NCI-H82 treated with DMSO at 0.1 percent for 48 hours (cell line): Measurements from ENCODE around the gene EPSTI1.

Experiments
- DNase-seq: peaks from one replicate; lab custom pipeline; 2025; ENCODE audit not compliant: unreplicated experiment; lab: John Stamatoyannopoulos, UW

Gene EPSTI1

DNA sequence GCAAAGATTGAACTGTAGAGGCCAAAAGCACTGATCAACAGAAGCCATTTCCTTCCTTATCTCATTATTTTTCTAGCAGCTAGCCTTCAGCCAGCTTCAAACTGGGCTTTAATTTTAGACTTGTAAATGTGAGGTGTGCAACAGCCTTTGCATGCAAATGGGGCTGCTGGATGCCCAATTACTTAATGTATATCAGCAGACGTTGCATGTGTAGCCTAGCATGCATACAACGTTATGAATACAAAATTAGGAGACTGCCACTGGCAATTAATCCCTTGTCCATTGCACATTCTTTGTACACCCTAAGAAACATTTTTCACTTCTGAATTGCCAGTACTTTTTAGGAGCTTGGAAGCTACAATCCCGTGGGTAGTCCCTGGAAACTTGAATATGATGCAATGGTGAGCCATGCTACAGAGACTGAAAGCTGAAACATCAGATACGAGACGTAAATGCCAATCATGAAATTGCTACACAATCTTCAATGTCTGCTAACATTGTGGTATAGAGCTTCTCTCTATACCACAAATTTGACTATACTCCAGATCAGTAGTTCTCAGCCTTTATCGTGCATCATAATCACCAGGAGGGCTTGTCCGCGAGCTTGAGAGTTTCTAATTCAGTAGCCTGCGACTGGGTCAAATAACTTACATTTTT, 20.2 kb downstream of the EPSTI1 start:
- DNase-seq = no peak

DNA sequence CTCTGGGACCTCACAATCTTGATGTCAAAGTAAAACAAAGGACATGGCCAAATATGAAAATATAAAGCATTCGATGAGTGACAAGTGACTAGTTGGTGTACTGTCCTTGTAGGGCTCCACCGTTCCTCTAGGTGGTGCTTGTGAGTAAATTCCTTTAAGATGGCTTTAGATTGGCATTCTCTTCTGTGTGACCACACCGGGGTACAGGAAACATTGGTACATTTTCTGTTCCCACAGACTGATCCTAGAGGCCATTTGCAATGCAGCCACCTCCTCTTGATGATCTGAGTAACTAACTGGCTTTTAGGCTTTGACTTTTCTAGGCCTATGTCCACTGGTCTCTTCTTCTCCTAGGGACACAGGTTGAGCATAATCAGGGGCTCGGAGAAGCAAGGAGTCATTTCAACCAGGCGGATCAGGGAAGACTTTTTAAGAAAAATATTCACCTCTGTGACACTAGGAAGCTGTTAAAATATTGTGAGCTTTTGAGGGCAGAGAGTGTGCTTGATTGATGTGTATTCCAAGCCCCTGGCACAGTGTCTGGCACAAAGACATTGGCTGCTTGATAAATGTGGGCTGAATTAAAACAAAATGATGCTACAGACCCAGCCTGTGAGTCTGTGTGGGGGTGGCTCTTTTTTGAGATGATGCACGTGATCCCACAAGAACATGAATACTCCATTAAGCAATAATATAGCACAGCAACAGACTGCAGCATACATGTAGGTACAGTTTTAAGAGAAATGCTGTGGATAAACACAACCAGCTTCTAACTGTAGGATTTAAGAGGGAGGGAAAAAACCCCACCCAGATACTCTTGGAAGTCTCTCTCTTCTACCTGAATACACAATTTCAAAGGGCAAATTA, 21.0 kb downstream of the EPSTI1 start:
- peak; percentile 71 for DNase-seq

DNA sequence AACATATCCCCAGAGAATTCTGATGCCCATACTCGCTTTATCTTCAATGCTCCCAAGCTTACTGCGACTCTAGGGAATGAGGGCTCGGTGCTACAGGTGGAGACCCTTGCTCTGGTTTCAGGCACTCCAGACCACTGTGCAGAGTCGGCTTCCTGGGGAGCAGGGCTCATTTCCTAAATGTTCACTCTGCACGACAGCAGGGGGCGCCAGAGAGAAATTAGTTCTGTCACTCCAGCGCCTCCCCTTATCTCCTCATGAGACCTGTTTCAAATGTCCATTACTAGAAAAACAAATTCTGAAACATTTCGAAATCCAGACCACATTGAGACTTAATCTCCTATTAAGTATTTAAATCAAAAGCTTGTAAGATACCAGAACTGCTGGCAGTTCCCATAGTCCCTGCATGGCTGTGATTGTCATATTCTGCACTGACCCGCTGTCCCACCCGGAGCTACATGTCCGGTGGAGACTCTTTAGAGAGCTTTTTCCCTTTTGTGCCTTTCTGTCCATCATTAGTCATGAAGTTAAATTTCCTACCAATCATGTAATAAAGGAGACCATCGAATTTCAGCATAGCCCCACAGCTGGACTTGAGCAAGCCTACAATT, 22.4 kb downstream of the EPSTI1 start:
- DNase-seq = peak; percentile 78

DNA sequence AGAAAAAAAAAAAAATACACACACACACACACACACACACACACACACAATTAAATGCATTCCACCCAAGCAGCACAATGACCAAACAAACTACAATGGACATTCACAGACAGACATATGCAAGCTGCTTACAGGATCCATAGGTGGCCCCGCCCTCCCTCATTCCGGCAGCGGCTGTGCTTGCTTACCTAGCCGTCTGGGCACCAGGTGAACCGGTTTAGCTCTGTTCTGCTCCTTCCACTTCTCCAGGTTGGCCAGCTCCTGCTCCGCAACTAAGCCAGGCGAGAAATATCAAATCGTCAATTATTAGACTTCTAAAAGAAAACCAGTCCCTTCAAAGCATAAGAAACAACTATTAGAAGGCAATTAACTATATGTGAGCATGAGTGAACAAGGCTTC, 23.1 kb downstream of the EPSTI1 start:
- DNase-seq = no peak

DNA sequence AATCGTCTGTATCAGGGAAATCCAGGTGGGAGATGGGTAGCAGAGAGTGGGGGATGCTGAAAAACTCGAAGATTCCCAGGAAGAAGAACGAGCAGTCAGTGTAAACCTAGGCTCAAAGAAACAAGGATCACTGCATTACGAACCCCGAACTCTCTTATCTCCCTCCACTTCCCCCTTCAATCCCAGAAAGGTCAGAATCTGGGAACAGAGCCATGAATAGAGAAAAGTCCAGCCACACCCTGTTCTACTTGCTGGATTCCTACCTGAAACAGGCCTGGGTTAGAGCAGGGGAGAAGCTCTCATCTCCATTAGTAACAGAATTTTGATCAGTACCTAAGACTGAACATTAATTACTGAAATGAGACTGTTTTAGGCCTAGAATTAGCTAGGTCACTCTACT, 24.4 kb downstream of the EPSTI1 start:
- no peak for DNase-seq

DNA sequence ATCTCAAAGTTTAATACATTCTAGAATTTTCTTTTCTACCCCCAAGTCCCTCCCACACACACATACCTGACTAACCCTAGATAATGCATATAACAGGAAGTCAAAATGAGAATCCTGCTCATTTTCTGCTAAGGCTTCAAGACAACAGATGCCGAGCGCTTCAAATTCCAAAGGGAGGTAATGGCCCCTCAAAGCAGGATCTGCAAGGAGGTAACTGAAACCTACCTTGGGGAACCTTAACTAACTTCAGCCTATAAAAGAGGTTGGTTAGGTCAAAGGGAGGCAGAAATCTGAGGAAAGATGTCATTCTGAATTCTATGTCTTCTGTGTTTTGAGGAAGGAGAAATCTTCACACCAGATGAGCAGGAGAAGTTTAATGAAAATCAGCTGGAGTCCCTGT, 26.8 kb downstream of the EPSTI1 start:
- no peak for DNase-seq

DNA sequence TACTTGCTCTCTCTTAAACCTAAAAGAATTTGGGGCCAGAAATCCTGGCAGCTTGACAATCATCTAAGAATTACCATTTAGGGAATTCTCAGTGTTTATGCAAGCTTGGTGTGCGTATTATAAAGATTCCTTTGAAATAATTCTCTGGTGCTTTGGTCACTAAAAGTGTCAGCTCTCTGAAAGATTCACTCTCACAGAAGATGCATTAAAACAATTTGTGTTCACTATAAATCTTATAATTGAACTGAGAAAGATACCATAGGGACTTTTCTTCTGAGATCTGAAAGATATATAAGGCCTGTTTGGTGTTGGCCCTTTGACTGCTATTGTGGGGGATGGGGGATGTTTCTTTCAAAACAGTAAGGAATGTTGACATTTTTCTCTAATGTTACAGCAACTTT, 27.3 kb downstream of the EPSTI1 start:
- DNase-seq = no peak

DNA sequence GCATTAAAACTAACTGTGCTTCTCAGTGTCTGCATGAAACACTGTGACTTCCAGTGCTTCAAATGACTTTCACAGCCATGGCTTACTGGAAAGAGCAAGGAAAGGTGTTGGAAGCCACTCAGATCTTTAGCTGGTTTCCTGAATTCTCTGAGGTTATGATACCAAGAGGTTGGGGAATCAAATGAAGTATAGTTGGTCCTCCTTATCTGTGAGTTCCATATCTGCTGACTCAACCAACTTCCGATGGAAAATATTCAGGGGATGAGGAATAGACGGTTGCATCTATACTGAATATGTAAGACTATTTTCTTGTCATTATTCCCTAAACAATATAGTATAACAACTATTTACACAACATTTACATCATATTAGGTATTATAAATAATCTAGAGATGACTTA, 32.4 kb downstream of the EPSTI1 start:
- no peak for DNase-seq

DNA sequence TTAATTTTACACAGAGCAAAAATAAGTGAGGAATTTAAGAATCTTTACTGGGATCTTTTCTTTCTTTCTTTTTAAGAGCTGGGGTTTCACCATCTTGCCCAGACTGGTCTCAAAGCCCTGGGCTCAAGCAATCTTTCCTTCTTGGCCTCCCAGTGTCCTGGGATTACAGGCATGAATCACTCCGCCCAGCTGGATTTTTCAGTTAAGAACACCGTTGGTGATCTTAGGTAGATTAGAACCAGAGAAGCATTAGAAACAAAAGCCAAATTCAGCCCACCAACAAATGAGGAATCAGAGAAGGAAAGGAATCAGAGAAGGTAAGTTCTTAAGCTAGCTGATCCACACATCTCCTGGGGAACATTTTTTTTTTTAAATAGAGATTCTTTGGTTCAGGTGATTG, 34.2 kb downstream of the EPSTI1 start:
- DNase-seq = no peak

DNA sequence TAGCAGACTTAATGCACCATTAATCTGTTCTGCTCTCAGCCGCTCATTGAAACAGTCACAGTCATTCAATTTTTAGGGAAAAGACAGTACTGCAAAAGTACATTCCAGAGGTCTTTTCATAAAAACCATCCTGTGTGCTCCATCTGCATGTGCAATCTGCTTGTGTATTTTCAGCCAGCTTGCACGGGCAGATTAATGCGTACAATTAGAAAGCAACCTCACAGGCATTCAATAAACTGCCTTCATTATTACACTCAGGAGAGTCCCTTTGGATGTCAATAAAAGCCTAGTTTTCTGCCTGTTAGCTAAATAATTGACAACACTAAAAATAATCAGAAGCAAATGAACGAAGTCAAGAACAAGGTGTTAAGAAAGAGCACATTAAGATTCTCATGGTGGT, 41.9 kb downstream of the EPSTI1 start:
- no peak for DNase-seq

DNA sequence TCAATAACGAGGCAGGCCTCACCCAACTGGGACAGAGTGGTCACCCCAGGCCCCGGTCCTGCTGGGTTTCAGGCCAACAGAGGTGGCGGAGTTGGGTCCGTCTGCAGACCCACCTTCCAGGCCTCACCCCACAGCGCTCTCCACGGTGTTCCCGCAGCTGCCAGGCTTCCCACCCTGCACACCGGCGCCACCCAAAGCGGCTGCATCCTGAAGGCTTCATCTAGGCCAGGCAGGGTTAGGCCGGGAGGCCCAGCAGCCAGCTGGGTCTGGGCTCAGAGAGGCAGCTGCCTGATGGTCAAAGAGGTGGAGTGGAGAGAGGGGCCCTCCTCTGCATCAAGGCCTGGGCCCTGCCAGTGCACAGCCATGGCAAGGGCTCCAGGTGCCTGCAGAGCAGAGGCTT, 44.1 kb downstream of the EPSTI1 start:
- no peak for DNase-seq

DNA sequence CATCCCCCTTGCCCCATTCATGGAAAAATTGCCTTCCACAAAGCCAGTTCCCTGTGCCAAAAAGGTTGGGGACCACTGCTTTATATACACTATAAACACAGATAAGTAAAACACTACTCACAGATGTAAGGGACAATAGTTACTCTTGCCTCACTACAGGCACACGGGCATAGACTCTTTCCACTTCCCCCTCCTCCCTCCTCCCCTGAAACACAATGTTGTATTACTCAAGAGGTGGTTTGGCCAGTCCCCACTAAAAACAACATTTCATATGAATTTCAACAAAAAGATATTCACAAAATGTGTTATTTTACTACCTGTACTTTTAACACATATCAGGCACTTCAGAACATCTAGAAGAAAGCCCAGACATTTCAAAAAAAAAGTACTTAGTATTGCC, 45.1 kb downstream of the EPSTI1 start:
- no peak for DNase-seq

DNA sequence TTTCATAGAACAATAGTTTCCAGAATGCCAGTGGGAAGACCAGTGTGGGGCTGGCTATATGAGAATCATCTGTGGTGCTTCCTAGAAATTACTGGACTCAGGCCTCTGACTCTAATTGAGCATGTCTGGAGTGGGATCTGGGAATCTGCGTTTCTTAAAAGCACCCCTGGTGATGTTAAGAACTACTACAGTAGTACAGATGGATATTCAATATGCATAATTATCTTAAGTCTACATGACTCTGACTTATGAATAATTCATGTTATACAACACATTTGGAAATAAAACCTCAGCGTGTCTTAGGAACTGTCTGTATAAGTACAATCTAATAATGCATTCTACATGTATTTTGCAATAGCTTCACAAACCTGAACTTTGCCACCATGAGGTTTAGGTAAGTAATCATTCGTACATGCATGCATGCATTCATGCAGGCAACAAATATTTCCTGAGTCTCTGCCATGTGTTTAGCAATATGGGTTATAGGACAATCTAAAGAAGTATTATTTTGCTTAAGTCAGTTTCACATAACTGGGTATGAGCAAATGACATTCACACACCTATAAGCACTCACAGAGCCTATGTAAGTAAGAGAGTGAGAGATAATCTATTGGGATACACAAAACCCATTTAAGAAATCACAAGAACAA, 62.0 kb downstream of the EPSTI1 start:
- DNase-seq = no peak

DNA sequence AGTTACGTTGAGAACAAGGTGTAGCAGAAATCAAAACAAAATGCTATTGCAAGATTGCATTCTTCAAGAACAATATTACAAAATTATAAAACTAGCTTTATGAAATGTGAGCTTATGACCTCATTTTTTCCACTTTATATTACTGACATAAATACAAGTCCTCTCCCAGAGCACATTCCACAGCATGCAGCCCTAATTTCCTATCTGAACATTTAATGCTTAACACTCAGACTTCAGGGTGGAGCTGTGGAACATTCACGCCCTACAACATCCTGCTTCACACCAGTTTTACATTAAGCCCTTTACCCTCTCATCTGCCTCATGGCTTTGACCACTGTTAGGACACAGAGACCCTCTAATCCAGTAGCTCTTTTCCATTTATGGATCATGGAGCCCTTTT, 65.5 kb downstream of the EPSTI1 start:
- no peak for DNase-seq

DNA sequence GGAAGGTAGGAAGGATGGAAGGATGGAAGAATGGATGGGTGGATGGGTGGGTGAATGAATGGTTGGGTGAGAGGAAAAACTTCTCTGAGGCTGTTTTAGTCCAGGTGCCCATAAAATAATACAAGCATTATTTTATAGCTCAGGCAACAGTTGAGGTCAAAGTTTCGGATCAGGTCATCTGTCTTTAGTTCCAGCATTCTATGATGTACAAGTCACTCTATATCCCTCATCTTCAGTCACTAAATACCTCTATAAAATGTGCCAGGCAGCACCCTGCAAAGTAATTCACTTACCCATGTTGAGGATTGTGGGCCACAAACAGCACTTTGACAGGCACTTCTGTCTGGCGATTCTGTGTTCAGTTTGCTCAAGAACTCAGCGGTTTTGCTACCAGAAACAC, 66.0 kb downstream of the EPSTI1 start:
- DNase-seq = no peak

DNA sequence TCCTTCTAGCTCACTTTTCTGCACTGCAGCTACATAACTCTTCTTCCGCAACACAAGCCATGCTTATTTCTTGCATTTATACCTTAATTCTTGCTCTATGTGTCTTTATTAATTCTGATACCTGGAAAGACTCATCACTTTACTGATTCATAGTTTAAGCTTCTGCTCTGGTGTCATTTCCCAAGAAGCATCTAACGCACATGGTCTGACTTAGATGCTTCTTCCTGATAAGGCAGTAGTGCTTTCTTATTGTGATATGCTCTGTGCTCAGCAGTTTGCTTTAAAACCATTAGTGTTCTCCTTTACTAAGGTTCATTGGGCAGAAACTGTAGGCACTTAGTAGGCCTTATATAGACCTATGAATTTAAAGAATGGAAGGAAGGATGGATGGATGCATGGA, 66.4 kb downstream of the EPSTI1 start:
- DNase-seq = no peak

DNA sequence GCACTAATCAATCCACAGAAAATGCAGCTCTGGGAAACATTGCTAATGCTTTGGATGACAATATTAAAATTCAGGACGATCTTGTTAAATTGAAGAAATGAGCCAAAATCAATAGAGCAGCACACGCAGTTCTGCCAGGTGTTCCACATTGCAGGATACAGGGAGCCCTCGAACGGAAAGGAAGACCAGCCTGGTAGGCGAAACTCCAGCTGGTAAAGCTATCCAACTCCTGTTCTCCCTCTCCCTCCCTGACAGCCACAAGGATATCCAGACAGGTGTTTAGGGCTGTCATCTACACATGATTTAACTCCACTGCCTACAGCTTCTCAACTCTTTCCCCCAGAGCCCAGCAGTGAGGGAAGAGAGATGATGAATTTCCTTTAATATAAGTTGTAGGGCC, 67.7 kb downstream of the EPSTI1 start:
- DNase-seq = no peak

DNA sequence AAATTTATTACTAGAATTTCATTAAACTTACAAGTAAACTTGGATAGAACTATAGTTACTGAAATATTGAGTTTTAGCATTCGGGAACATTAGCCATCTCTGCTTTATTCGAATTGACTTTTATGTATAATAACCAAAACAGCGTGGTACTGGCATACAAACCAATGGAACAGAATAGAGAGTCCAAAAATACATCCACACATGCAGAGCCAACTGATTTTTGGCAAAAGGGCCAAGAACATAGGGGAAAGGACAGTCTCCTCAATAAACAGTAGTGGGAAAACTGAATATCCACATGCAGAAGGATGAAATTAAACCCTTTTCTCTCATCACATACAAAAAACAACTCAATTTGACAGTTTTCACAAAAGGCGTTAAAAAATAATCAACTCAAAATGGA, 84.3 kb downstream of the EPSTI1 start:
- DNase-seq = no peak

DNA sequence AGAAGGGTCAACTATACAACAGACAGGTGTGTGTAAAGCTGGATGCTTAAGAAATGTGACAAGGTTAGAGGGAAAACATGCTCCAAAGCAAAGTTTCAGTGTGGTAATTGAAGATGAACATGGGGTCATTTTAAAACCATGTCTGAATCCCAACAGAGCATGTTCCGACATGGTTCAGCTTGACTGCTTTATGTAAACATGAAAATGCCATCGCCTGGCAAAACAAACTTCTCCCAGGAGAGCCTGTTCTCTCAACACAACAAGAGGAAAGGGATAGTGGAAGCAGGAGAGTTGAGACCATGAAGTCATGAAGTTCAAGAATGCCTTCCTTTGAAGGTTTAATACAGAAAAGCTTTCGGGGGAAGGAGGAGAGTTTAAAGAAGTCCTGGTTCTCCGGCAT, 85.8 kb downstream of the EPSTI1 start:
- DNase-seq = no peak

DNA sequence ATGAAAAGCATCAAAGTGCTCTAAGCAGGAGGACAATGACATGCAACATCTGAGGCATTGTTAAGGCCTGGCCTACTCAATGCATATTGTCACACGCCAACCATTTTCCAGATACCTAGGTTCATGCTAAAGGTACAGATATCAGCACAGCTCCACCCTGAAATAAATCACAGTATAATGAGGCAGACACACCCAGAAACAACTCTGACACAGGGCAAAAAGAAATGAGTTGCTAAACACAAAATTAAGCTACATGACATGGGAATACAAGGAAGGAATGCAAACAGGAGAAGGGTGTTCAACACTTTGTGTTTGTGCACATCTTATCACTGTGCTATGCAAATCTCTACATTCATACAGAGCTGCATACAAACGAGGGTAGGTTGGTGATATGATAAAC, 86.5 kb downstream of the EPSTI1 start:
- DNase-seq = no peak

DNA sequence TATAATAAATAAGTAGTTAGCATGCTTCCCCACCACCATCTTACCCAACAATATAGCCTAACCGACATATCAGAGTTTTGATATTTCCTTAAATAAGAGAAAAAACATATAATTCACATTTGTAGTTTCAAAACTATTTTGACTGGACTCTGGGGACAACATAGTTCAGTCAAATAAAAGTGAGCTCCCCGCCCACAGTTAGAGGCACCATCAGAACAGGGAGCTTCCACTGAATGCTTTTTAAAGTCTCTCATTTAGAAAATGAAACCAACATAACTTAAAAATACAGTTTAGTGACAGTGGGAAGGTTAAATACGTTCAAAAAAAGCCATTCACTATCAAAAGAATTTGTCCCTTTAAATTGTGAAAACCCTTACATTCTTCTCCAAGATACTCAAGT, 92.8 kb downstream of the EPSTI1 start:
- no peak for DNase-seq

DNA sequence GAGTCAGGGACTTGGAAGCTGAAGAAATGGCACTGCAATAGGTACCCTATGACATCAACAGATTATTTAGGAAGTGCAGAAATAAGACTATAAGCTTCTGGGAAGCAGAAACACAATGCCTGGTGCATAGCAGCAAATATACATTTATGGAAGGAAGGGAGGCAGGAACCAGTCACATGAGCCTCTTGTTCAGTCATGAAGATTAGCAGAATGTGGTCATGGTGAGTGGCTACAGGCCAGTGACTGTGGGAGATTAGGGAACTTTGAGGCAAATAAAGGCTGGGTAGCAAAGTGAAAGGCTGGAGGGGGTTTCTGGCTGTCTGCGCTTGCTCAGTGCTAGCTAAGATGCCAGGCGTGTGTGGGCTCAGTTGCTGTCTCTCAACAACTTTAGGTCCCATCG, 96.3 kb downstream of the EPSTI1 start:
- no peak for DNase-seq
